Keratinocyte (primary cell): ENCODE data around the gene SLC35D2.

Source experiments
- EZH2 ChIP-seq: IDR thresholded peaks from one replicate; pipeline ENCODE4 v1.6.1; 2012; ENCODE audit warnings: inconsistent platforms, mild to moderate bottlenecking, low read length, moderate library complexity
- TF ChIP-seq, protein P1 (sequence below), 3 experiments: IDR thresholded peaks in 1 of 3; conservative IDR thresholded peaks in 1 of 3; optimal IDR thresholded peaks in 1 of 3; 2 replicates in 2 of 3; 3 replicates in 1 of 3; pipeline versions ENCODE3 to v1.5.1; 2011; ENCODE audit warnings: low read length in 3 of 3, mild to moderate bottlenecking in 3 of 3, moderate library complexity in 2 of 3, control low read depth in 1 of 3, inconsistent platforms in 1 of 3; ENCODE audit not compliant: insufficient read depth in 2 of 3; ENCODE audit errors: extremely low read depth in 1 of 3

GRCh38 chr9:96408409-96409280, 25.1 kb upstream of the SLC35D2 start:
- TF ChIP-seq, protein P1, sequence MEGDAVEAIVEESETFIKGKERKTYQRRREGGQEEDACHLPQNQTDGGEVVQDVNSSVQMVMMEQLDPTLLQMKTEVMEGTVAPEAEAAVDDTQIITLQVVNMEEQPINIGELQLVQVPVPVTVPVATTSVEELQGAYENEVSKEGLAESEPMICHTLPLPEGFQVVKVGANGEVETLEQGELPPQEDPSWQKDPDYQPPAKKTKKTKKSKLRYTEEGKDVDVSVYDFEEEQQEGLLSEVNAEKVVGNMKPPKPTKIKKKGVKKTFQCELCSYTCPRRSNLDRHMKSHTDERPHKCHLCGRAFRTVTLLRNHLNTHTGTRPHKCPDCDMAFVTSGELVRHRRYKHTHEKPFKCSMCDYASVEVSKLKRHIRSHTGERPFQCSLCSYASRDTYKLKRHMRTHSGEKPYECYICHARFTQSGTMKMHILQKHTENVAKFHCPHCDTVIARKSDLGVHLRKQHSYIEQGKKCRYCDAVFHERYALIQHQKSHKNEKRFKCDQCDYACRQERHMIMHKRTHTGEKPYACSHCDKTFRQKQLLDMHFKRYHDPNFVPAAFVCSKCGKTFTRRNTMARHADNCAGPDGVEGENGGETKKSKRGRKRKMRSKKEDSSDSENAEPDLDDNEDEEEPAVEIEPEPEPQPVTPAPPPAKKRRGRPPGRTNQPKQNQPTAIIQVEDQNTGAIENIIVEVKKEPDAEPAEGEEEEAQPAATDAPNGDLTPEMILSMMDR (optimal IDR thresholded peaks at IDR 0.05 in 1 of 3, IDR thresholded peaks at IDR 0.05 in 1 of 3, conservative IDR thresholded peaks at IDR 0.05 in 1 of 3; ENCODE audit: extremely low read depth in 1 of 3, insufficient read depth in 2 of 3, low read length in 3 of 3) = no peak
- no peak for TF ChIP-seq EZH2
